ENCODE data around the gene TRIM17. TPM values are rescaled to one million over a fixed set of nuclear protein-coding genes. Genes with fewer than 3 reads are reported as not detected.

TRIM17 gene
- total and polyA plus RNA-seq, 2 of the 13 experiments (the other 11 are each of a cell fraction or from before 2014, with no cell fraction given), result 0.32 to 0.64 TPM

GRCh38 chr1:228363686-228364067, 53.0 kb downstream of the TRIM17 start (continued):
- TF ChIP-seq, protein P1, sequence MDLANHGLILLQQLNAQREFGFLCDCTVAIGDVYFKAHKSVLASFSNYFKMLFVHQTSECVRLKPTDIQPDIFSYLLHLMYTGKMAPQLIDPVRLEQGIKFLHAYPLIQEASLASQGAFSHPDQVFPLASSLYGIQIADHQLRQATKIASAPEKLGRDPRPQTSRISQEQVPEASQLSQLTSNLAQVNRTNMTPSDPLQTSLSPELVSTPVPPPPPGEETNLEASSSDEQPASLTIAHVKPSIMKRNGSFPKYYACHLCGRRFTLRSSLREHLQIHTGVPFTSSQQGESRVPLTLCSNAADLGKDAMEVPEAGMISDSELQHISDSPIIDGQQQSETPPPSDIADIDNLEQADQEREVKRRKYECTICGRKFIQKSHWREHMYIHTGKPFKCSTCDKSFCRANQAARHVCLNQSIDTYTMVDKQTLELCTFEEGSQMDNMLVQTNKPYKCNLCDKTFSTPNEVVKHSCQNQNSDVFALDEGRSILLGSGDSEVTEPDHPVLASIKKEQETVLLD (CRISPR knock-in tag; IDR thresholded peaks at IDR 0.05; ENCODE audit: low read depth), result no peak

GRCh38 chr1:228362884-228363450, 53.7 kb downstream of the TRIM17 start:
- H3K27me3 ChIP-seq (ENCODE audit: control insufficient read depth in 1 of 2, insufficient read depth in 2 of 2, low read length in 2 of 2), result peaks cover 0 to 3% of the 10 kb centered on the region in 2 experiments; a peak in 4 of 5 replicates
- no peak for DNase-seq (ENCODE audit: low spot score)
- no peak overlapping the region for H3K9ac ChIP-seq (ENCODE audit: insufficient read depth, low read depth, low read length)
- ATAC-seq, result no peak
- no peaks in the 10 kb centered on the region for H3K9me3 ChIP-seq (ENCODE audit: low read length)
- no peak overlapping the region for H3K27ac ChIP-seq (ENCODE audit: extremely low read length, insufficient read depth, low read length)
- H3K79me2 ChIP-seq (ENCODE audit: insufficient read depth, low read length), result no peaks in the 10 kb centered on the region
- no peaks in the 10 kb centered on the region for H4K20me1 ChIP-seq (ENCODE audit: insufficient read depth, low read length)
- peaks cover 7% of the 10 kb centered on the region for H3K4me1 ChIP-seq (ENCODE audit: insufficient read depth, low read length)
- no peak overlapping the region for H2AFZ ChIP-seq (ENCODE audit: low read length)
- ChIA-PET CTCF (ENCODE audit: low intra/inter-chr PET ratio, low total read pairs) (no interaction called here), POLR2A (no interaction called here)
- WGBS (ENCODE audit: low lambda C conversion rate), result 0% methylated on average over 3 of the region's 4 CpGs
- no peak for FAIRE-seq
- H3K4me3 ChIP-seq (replicated peaks in 1 of 3; ENCODE audit: insufficient read depth in 1 of 3, low read depth in 2 of 3, low read length in 3 of 3), result no peak overlapping the region
- intact Hi-C loops (cut with micrococcal nuclease; ENCODE audit: unreplicated experiment) (no loop called here), in situ Hi-C loops (cut with HindIII; ENCODE audit: extremely low pct_ligation_motif_present, low pct_unique_long_range_greater_than_20kb) (no loop called here)
- BruUV-seq (replicated peaks), result no TSS peak
- H3K36me3 ChIP-seq (replicated peaks in 1 of 2; ENCODE audit: control insufficient read depth in 1 of 2, insufficient read depth in 2 of 2, low read length in 2 of 2), result no peaks in the 10 kb centered on the region
- H3K4me2 ChIP-seq (ENCODE audit: low read depth, low read length), result no peak overlapping the region
- no peak for TF ChIP-seq ZNF562 (CRISPR knock-in tag; IDR thresholded peaks at IDR 0.05; ENCODE audit: borderline replicate concordance)
- no peak for TF ChIP-seq KDM2A (CRISPR knock-in tag; IDR thresholded peaks at IDR 0.05; ENCODE audit: borderline replicate concordance, low read depth)
- TF ChIP-seq, protein P2, sequence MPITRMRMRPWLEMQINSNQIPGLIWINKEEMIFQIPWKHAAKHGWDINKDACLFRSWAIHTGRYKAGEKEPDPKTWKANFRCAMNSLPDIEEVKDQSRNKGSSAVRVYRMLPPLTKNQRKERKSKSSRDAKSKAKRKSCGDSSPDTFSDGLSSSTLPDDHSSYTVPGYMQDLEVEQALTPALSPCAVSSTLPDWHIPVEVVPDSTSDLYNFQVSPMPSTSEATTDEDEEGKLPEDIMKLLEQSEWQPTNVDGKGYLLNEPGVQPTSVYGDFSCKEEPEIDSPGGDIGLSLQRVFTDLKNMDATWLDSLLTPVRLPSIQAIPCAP (CRISPR knock-in tag; IDR thresholded peaks at IDR 0.05; ENCODE audit: low read depth), result no peak
- TF ChIP-seq, protein P3, sequence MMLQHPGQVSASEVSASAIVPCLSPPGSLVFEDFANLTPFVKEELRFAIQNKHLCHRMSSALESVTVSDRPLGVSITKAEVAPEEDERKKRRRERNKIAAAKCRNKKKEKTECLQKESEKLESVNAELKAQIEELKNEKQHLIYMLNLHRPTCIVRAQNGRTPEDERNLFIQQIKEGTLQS (CRISPR knock-in tag; IDR thresholded peaks at IDR 0.05), result no peak
- TF ChIP-seq, protein P4, sequence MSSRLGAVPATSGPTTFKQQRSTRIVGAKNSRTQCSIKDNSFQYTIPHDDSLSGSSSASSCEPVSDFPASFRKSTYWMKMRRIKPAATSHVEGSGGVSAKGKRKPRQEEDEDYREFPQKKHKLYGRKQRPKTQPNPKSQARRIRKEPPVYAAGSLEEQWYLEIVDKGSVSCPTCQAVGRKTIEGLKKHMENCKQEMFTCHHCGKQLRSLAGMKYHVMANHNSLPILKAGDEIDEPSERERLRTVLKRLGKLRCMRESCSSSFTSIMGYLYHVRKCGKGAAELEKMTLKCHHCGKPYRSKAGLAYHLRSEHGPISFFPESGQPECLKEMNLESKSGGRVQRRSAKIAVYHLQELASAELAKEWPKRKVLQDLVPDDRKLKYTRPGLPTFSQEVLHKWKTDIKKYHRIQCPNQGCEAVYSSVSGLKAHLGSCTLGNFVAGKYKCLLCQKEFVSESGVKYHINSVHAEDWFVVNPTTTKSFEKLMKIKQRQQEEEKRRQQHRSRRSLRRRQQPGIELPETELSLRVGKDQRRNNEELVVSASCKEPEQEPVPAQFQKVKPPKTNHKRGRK (CRISPR knock-in tag; IDR thresholded peaks at IDR 0.05), result no peak
